Activated B cell treated with CpG ODN at 0.5 μM for 24 hours (primary cell): ENCODE data around the gene TP53RK. TPM values are rescaled to one million over a fixed set of nuclear protein-coding genes. Genes with fewer than 3 reads are reported as not detected.
A peak's percentile ranks its signal among the peaks of the same experiment; 100 is the strongest.

ENCODE experiments used
- ATAC-seq: fragments of 200-7000 bp; cut with Tn5 transposase; one replicate; pipeline ENCODE4 v1.10.0; 2021; ENCODE audit warnings: low read depth, mild to moderate bottlenecking, moderate library complexity
- CTCF ChIA-PET: fragments of 350-600 bp; sonication (Branson Sonifier 250); formaldehyde crosslinking; loops from one replicate; lab custom pipeline; 2021; ENCODE audit warnings: antibody characterized with exemption; lab: Charles Lee
- POLR2A ChIA-PET: fragments of 350-600 bp; sonication (Branson Sonifier 250); formaldehyde crosslinking; loops from one replicate; lab custom pipeline; 2021; ENCODE audit warnings: antibody characterized with exemption; lab: Charles Lee
- DNase-seq: peaks from one replicate; pipeline ENCODE4 v3.0.0; 2022
- H3K27ac Mint-ChIP-seq: one replicate; pipeline ENCODE4 v1.8.0; 2020; ENCODE audit warnings: mixed read lengths
- H3K27me3 Mint-ChIP-seq: one replicate; pipeline ENCODE4 v1.8.0; 2021; ENCODE audit warnings: mixed read lengths
- H3K36me3 Mint-ChIP-seq: one replicate; pipeline ENCODE4 v1.8.0; 2021; ENCODE audit warnings: low read depth, mixed read lengths
- H3K4me1 Mint-ChIP-seq: one replicate; pipeline ENCODE4 v1.8.0; 2021; ENCODE audit warnings: mixed read lengths
- H3K4me3 Mint-ChIP-seq: one replicate; pipeline ENCODE4 v1.8.0; 2020; ENCODE audit warnings: mild to moderate bottlenecking, mixed read lengths
- H3K9me3 Mint-ChIP-seq: one replicate; pipeline ENCODE4 v1.8.0; 2020; ENCODE audit warnings: mixed read lengths
- intact Hi-C: fragments of 100-400 bp; cut with micrococcal nuclease; formaldehyde crosslinking; loops from one replicate; pipeline ENCODE4 v1.15.1; 2024
- total RNA-seq: library from RNA; stranded (reverse); gene quantifications from 2 replicates; pipeline ENCODE4 v1.2.3, GENCODE V29; 2022
- TF ChIP-seq, protein P1 (sequence below): fragments of 200-600 bp; IDR thresholded peaks from one replicate; pipeline ENCODE4 v1.8.0; 2022; ENCODE audit warnings: antibody characterized with exemption, mild to moderate bottlenecking

TP53RK gene
- total RNA-seq, 1 donor from 2014 or later = 18.8 TPM

- ChIA-PET CTCF (interaction anchor here (2.0 kb wide), 1 partner anchor 10 kb away, joined by 11 read pairs; no protein-coding TSS in a partner anchor), POLR2A (interaction anchor here (0.5 to 1.6 kb wide), 5 partner anchors 11 to 809 kb away, joined by 3 to 4 read pairs (median 3); partner anchors contain the start of gene ZSWIM1)
- intact Hi-C loops = no loop called here
- DNase-seq (no peak), ATAC-seq (no peak)
- Mint-ChIP-seq H3K27me3 (no peaks in the 10 kb centered on the region), H3K9me3 (no peaks in the 10 kb centered on the region), H3K4me3 (peak overlapping the region; percentile 97), H3K36me3 (peaks cover 23% of the 10 kb centered on the region), H3K27ac (peak overlapping the region; percentile 57), H3K4me1 (peaks cover 42% of the 10 kb centered on the region)
- TF ChIP-seq, protein P1, sequence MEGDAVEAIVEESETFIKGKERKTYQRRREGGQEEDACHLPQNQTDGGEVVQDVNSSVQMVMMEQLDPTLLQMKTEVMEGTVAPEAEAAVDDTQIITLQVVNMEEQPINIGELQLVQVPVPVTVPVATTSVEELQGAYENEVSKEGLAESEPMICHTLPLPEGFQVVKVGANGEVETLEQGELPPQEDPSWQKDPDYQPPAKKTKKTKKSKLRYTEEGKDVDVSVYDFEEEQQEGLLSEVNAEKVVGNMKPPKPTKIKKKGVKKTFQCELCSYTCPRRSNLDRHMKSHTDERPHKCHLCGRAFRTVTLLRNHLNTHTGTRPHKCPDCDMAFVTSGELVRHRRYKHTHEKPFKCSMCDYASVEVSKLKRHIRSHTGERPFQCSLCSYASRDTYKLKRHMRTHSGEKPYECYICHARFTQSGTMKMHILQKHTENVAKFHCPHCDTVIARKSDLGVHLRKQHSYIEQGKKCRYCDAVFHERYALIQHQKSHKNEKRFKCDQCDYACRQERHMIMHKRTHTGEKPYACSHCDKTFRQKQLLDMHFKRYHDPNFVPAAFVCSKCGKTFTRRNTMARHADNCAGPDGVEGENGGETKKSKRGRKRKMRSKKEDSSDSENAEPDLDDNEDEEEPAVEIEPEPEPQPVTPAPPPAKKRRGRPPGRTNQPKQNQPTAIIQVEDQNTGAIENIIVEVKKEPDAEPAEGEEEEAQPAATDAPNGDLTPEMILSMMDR = no peak
These were observed 1.2 kb upstream of the TP53RK start for GRCh38 chr20:46690219-46691106.

- CTCF ChIA-PET = interaction anchor here (2.0 kb wide), 1 partner anchor 10 kb away, joined by 11 read pairs; no protein-coding TSS in a partner anchor
- peak overlapping the region; percentile 97 for H3K4me3 Mint-ChIP-seq
- no peak for DNase-seq
- POLR2A ChIA-PET = interaction anchor here (0.6 to 1.6 kb wide), 5 partner anchors 10 to 809 kb away, joined by 3 to 4 read pairs (median 3); partner anchors contain the start of gene ZSWIM1
- no peak for ATAC-seq
- peaks cover 46% of the 10 kb centered on the region for H3K4me1 Mint-ChIP-seq
- H3K27me3 Mint-ChIP-seq = no peaks in the 10 kb centered on the region
- intact Hi-C loops = loop anchor here (1.0 to 10.0 kb wide), 3 partner anchors 283 to 1805 kb away; partner anchors contain the start of genes ELMO2, SLC12A5 and YWHAB
- H3K9me3 Mint-ChIP-seq = no peaks in the 10 kb centered on the region
- peak overlapping the region; percentile 95 for H3K27ac Mint-ChIP-seq
- peaks cover 27% of the 10 kb centered on the region for H3K36me3 Mint-ChIP-seq
- TF ChIP-seq, protein P1 = no peak
These were observed 476 bp upstream of the TP53RK start for GRCh38 chr20:46689754-46690085.

DNA sequence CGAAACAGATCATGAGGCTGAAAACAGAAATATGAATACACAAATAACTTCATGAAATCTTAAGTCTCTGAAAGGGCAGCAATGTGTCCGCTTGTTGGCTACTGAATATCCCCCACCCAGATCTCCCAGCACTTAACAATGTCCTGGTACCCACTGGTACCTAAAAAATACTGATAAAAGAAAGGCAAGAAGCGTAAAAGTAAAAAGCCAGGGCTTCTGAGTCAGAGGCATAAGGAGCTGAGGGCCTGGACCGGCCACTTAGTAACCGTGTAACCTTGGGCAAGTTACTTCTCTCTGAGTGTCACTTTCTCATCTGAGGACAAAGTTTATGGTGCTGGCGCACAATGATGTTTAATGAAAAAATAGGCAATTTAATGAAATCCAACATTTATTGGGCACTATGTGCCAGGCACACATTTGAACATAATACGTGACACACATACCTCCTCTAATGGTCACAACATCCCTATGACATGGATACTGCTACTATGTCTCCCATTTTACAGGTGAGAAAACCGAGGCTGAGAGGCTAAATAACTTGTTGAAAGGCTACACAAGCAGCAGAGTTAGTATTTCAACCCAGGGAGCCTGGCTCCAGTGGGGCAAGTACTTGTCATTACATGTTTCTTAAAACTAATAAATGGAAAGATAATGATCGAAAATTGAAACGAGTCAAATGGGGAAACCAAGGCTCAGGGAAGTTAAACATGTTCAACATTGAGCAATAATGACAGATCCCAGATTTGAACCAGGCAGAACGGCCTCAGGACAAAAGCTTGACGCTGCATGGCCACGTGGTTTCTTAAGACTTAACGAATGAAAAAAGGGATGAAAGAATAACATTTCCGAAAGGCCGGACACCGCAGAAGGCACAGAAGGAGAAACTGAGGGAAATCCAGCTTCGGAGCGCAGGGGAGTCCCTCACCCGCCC, 828 bp downstream of the TP53RK start:
- H3K27ac Mint-ChIP-seq = peak overlapping the region; percentile 85
- ATAC-seq (no peak), DNase-seq (no peak)
- POLR2A ChIA-PET = interaction anchor here (1.3 to 1.6 kb wide), 3 partner anchors 9 to 807 kb away, joined by 3 to 4 read pairs (median 3); partner anchors contain the start of gene ZSWIM1
- H3K4me1 Mint-ChIP-seq = peaks cover 51% of the 10 kb centered on the region
- TF ChIP-seq, protein P1 = no peak
- H3K9me3 Mint-ChIP-seq = no peaks in the 10 kb centered on the region
- H3K4me3 Mint-ChIP-seq = peak overlapping the region; percentile 97
- H3K36me3 Mint-ChIP-seq = peaks cover 38% of the 10 kb centered on the region
- intact Hi-C loops = loop anchor here (1.0 to 10.0 kb wide), 3 partner anchors 282 to 1804 kb away; partner anchors contain the start of genes ELMO2, SLC12A5 and YWHAB
- CTCF ChIA-PET = interaction anchor here (2.0 kb wide), 1 partner anchor 8 kb away, joined by 11 read pairs; no protein-coding TSS in a partner anchor
- no peaks in the 10 kb centered on the region for H3K27me3 Mint-ChIP-seq

DNA sequence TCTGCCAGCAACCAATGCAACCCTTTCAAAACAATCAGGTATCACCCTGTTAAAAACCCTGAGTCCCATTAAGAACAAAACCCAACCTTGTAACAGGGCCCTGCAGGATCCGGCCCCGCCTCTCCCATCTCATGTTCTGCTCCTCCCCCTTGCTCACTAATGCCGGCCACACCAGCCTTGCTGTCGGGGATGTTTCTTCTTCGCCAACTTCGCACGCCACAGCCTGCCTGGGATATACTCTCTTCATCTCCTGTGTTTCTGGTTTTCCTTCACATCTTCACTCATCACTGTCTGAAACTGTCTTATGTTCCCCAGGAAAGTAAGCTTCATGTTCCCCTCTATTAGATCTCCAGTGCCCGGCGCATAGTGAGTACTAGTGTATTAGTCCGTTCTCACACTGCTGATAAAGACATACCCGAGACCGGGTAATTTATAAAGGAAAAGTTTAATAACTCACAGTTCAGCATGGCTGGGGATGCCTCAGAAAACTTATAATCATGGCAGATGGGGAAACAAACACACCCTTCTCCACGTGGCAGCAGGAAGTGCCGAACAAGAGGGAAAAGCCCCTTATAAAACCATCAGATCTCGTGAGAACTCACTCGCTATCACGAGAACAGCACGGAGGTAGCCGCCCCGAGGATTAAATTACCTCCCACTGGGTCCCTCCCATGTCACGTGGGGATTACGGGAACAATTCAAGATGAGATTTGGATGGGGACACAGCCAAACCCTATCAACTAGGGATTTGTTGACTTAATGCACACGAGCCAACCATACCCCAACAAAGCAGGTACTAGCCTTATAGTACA, 5.1 kb downstream of the TP53RK start:
- Mint-ChIP-seq H3K4me1 (peaks cover 66% of the 10 kb centered on the region), H3K27me3 (no peaks in the 10 kb centered on the region), H3K27ac (no peak overlapping the region), H3K4me3 (no peak overlapping the region), H3K9me3 (no peaks in the 10 kb centered on the region), H3K36me3 (peaks cover 36% of the 10 kb centered on the region)
- POLR2A ChIA-PET = no interaction called here
- CTCF ChIA-PET = interaction anchor here (0.6 to 5.3 kb wide), 2 partner anchors 8 to 163 kb away, joined by 3 to 50 read pairs; no protein-coding TSS in a partner anchor
- intact Hi-C loops = loop anchor here (10.0 kb wide), 2 partner anchors 659 to 1799 kb away; partner anchors contain the start of genes SLC12A5 and YWHAB
- DNase-seq (no peak), ATAC-seq (no peak)
- TF ChIP-seq, protein P1 = no peak
